OCI-LY1 (cell line): ENCODE measurements around the gene BRD2.

Experiments
- H2AFZ ChIP-seq: fragments of 200-600 bp; sonication (generic), shearing (Covaris generic); 2 replicates; pipeline ENCODE4 v1.6.0; 2014; ENCODE audit warnings: antibody characterized with exemption, mild to moderate bottlenecking, low read length
- H3F3A ChIP-seq: fragments of 200-600 bp; sonication (generic), shearing (Covaris generic); 2 replicates; pipeline ENCODE4 v1.6.0; 2014; ENCODE audit warnings: mild to moderate bottlenecking, antibody characterized with exemption, low read length, moderate library complexity; ENCODE audit not compliant: insufficient read depth
- H3K27ac ChIP-seq: fragments of 200-600 bp; sonication (generic); 2 replicates; pipeline ENCODE4 v1.5.1; 2014; ENCODE audit warnings: low read length, mixed run types, mild to moderate bottlenecking, low read depth; ENCODE audit not compliant: poor library complexity, severe bottlenecking
- H3K27me3 ChIP-seq: fragments of 200-600 bp; sonication (generic); 2 replicates; pipeline ENCODE4 v1.6.0; 2014; ENCODE audit warnings: antibody characterized with exemption, mild to moderate bottlenecking, low read length, moderate library complexity; ENCODE audit not compliant: insufficient read depth
- H3K36me3 ChIP-seq: fragments of 200-600 bp; sonication (generic); 2 replicates; pipeline ENCODE4 v1.6.1; 2014; ENCODE audit warnings: mild to moderate bottlenecking, antibody characterized with exemption, low read length, moderate library complexity, mixed read lengths; ENCODE audit not compliant: insufficient read depth
- H3K4me1 ChIP-seq: fragments of 200-600 bp; sonication (generic); 2 replicates; pipeline ENCODE4 v1.5.1; 2014; ENCODE audit warnings: mild to moderate bottlenecking, low read length, moderate library complexity; ENCODE audit not compliant: insufficient read depth, severe bottlenecking
- H3K4me2 ChIP-seq: fragments of 200-600 bp; sonication (generic), shearing (Covaris generic); 2 replicates; pipeline ENCODE4 v1.6.1; 2014; ENCODE audit warnings: low read length
- H3K4me3 ChIP-seq: fragments of 200-600 bp; sonication (generic); 2 replicates; pipeline ENCODE4 v1.5.1; 2014; ENCODE audit warnings: low read length, low read depth, mild to moderate bottlenecking, mixed read lengths; ENCODE audit not compliant: poor library complexity, severe bottlenecking
- H3K79me2 ChIP-seq: fragments of 200-600 bp; shearing (Covaris generic); 2 replicates; pipeline ENCODE4 v1.6.1; 2016; ENCODE audit warnings: mixed run types, low read length, mixed read lengths; ENCODE audit not compliant: insufficient read depth
- H3K9ac ChIP-seq: fragments of 200-600 bp; sonication (generic), shearing (Covaris generic); 2 replicates; pipeline ENCODE4 v1.6.1; 2014; ENCODE audit warnings: mild to moderate bottlenecking, low read length, mixed read lengths
- H3K9me2 ChIP-seq: fragments of 200-600 bp; sonication (generic), shearing (Covaris generic); 2 replicates; pipeline ENCODE4 v1.6.1; 2014; ENCODE audit warnings: low read depth, mild to moderate bottlenecking, low read length, mixed read lengths
- H3K9me3 ChIP-seq: fragments of 200-600 bp; shearing (Covaris generic); 2 replicates; pipeline ENCODE4 v1.6.1; 2014; ENCODE audit warnings: low read length, mixed read lengths
- H4K20me1 ChIP-seq: fragments of 200-600 bp; sonication (generic), shearing (Covaris generic); 2 replicates; pipeline ENCODE4 v1.6.0; 2016; ENCODE audit warnings: mild to moderate bottlenecking, low read length; ENCODE audit not compliant: insufficient read depth
- CTCF ChIP-seq: fragments of 200-600 bp; sonication (generic), shearing (Covaris generic); IDR thresholded peaks from 2 replicates; pipeline ENCODE4 v1.5.1; 2017; ENCODE audit warnings: mild to moderate bottlenecking, antibody characterized with exemption, low read length, moderate library complexity, mixed read lengths
- EZH2 ChIP-seq: fragments of 200-600 bp; sonication (generic), shearing (Covaris generic); IDR thresholded peaks from 2 replicates; pipeline ENCODE4 v1.8.0; 2017; ENCODE audit warnings: borderline replicate concordance, mixed run types, mild to moderate bottlenecking, antibody characterized with exemption, low read length, moderate library complexity, mixed read lengths

The BRD2 gene

GRCh38 chr6:33017018-33017417 lies 48.6 kb downstream of the BRD2 start:
- TF ChIP-seq EZH2: no peak
- TF ChIP-seq CTCF: no peak
- no peak overlapping the region for H2AFZ ChIP-seq

DNA sequence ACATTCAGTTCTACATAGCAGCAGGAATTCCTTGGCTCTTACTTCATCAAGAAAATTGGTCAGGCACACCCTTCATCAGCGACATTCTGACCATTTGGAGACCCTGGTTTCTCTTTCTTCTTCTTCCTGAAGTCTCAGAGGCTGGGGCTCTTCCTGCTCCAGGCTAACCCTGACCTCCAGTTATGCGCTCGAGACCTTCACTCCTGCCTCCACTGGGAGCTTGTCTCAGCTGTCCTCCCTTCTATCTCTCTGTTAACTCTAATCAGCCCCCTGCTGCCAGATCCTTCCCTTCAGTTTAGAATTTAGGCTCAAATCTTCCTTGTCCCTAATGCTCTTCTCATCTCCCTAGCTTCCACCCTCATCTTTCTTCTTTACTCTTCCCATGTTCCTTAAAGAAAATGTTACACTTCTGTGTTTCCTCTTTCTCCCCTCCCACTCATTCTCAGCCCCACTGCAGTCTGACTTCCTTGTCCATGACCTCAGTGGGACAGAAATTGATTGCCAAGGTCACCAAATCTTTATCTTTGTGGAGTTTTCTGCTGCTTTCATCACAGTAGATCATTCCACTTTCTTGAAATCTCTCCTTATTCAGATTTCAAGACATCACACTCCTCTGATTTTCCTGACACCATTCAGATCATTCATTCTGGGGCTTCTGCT lies 49.4 kb downstream of the BRD2 start:
- H3K9me3 ChIP-seq: no peaks in the 10 kb centered on the region
- no peak overlapping the region for H3K4me3 ChIP-seq
- H3F3A ChIP-seq: no peaks in the 10 kb centered on the region
- H3K4me2 ChIP-seq: no peak overlapping the region
- no peak overlapping the region for H3K27ac ChIP-seq
- no peak overlapping the region for H2AFZ ChIP-seq
- H3K79me2 ChIP-seq: no peaks in the 10 kb centered on the region
- H3K36me3 ChIP-seq: no peaks in the 10 kb centered on the region
- no peak overlapping the region for H3K9ac ChIP-seq
- TF ChIP-seq EZH2 (no peak), CTCF (no peak)
- peaks cover 11% of the 10 kb centered on the region for H3K4me1 ChIP-seq
- no peaks in the 10 kb centered on the region for H3K9me2 ChIP-seq
- no peaks in the 10 kb centered on the region for H3K27me3 ChIP-seq
- no peaks in the 10 kb centered on the region for H4K20me1 ChIP-seq

More at GRCh38 chr6:33017018-33017417, 48.6 kb downstream of the BRD2 start:
- H3K4me3 ChIP-seq: no peak overlapping the region
- no peaks in the 10 kb centered on the region for H3K9me2 ChIP-seq
- H3K4me1 ChIP-seq: peaks cover 11% of the 10 kb centered on the region
- H3K79me2 ChIP-seq: no peaks in the 10 kb centered on the region
- no peaks in the 10 kb centered on the region for H3K27me3 ChIP-seq
- H3K4me2 ChIP-seq: no peak overlapping the region
- H4K20me1 ChIP-seq: no peaks in the 10 kb centered on the region
- H3K27ac ChIP-seq: no peak overlapping the region
- no peaks in the 10 kb centered on the region for H3F3A ChIP-seq
- H3K9ac ChIP-seq: no peak overlapping the region
- no peaks in the 10 kb centered on the region for H3K36me3 ChIP-seq
- H3K9me3 ChIP-seq: no peaks in the 10 kb centered on the region

- H2AFZ ChIP-seq: no peak overlapping the region
- H3K4me2 ChIP-seq: no peak overlapping the region
- H3K4me1 ChIP-seq: peaks cover 11% of the 10 kb centered on the region
- H3K9ac ChIP-seq: no peak overlapping the region
- no peak for TF ChIP-seq CTCF
- no peaks in the 10 kb centered on the region for H3K79me2 ChIP-seq
- H3K4me3 ChIP-seq: no peak overlapping the region
- no peaks in the 10 kb centered on the region for H3K9me2 ChIP-seq
- no peaks in the 10 kb centered on the region for H3K36me3 ChIP-seq
- H4K20me1 ChIP-seq: no peaks in the 10 kb centered on the region
- H3K27ac ChIP-seq: no peak overlapping the region
- no peaks in the 10 kb centered on the region for H3K27me3 ChIP-seq
- no peaks in the 10 kb centered on the region for H3F3A ChIP-seq
- H3K9me3 ChIP-seq: no peaks in the 10 kb centered on the region
Measured at GRCh38 chr6:33018418-33018817, 50.0 kb downstream of the BRD2 start.
